Stimulated activated CD8-positive, alpha-beta memory T cell treated with anti-CD3 and anti-CD28 coated beads, Interleukin-7, amount 100 ng/mL, for 24 hours (primary cell): ENCODE data around the gene DDR2.

ENCODE experiments used
- DNase-seq: peaks from one replicate; pipeline ENCODE4 v3.0.0-alpha.2; 2020; ENCODE audit warnings: low read depth

DDR2 gene

GRCh38 chr1:162699366-162699765 is 67.1 kb downstream of the DDR2 start:
- no peak for DNase-seq

GRCh38 chr1:162700131-162700530 is 67.9 kb downstream of the DDR2 start:
- DNase-seq, result no peak

GRCh38 chr1:162701286-162701685 is 69.0 kb downstream of the DDR2 start:
- no peak for DNase-seq

- no peak for DNase-seq
These were observed 70.4 kb downstream of the DDR2 start for GRCh38 chr1:162702628-162703027.

GRCh38 chr1:162703708-162704107 is 71.4 kb downstream of the DDR2 start:
- DNase-seq, result no peak

- DNase-seq, result no peak
These were observed 72.6 kb downstream of the DDR2 start for GRCh38 chr1:162704673-162705424.

GRCh38 chr1:162706003-162706402 is 73.7 kb downstream of the DDR2 start:
- DNase-seq, result no peak

GRCh38 chr1:162706606-162707005 is 74.3 kb downstream of the DDR2 start:
- no peak for DNase-seq

- DNase-seq, result no peak
These were observed 76.0 kb downstream of the DDR2 start for GRCh38 chr1:162708286-162708685.

GRCh38 chr1:162709132-162709860 is 77.0 kb downstream of the DDR2 start:
- no peak for DNase-seq

- DNase-seq, result no peak
These were observed 77.6 kb downstream of the DDR2 start for GRCh38 chr1:162709870-162710269.

GRCh38 chr1:162710345-162710744 is 78.1 kb downstream of the DDR2 start:
- no peak for DNase-seq

GRCh38 chr1:162710780-162711465 is 78.7 kb downstream of the DDR2 start:
- no peak for DNase-seq

GRCh38 chr1:162712317-162713029 is 80.2 kb downstream of the DDR2 start:
- no peak for DNase-seq

- DNase-seq, result no peak
These were observed 83.9 kb downstream of the DDR2 start for GRCh38 chr1:162716123-162716522.

- DNase-seq, result no peak
These were observed 84.3 kb downstream of the DDR2 start for GRCh38 chr1:162716552-162716951.

GRCh38 chr1:162717548-162718184 is 85.4 kb downstream of the DDR2 start:
- no peak for DNase-seq

- no peak for DNase-seq
These were observed 87.4 kb downstream of the DDR2 start for GRCh38 chr1:162719678-162720077.

- no peak for DNase-seq
These were observed 88.7 kb downstream of the DDR2 start for GRCh38 chr1:162720996-162721395.

- no peak for DNase-seq
These were observed 89.2 kb downstream of the DDR2 start for GRCh38 chr1:162721471-162721870.

GRCh38 chr1:162722036-162722435 is 89.8 kb downstream of the DDR2 start:
- DNase-seq, result no peak

- no peak for DNase-seq
These were observed 92.4 kb downstream of the DDR2 start for GRCh38 chr1:162724583-162725120.
